ENCODE results near the gene ACOT11.
"Not testable (repeated sequence)": the region's sequence is repeated elsewhere in the genome, so short reads cannot be mapped to it uniquely, and the experiment has no call there.

The ACOT11 gene

GRCh38 chr1:54623216-54624007, 75.4 kb downstream of the ACOT11 start, which contains the start of gene FAM151A:
FAM151A (minus strand) TSS chr1:54623525; CDS start chr1:54623395, 130 bp downstream.
- no peak for DNase-seq

GRCh38 chr1:54624466-54625464, 76.7 kb downstream of the ACOT11 start:
- Histone ChIP-seq H2AFZ (ENCODE audit: low read depth, low read length) (no peak overlapping the region), H4K20me1 (ENCODE audit: insufficient read depth, low read length) (no peaks in the 10 kb centered on the region), H3K9me3 (ENCODE audit: insufficient read depth, low read length, severe bottlenecking) (no peaks in the 10 kb centered on the region), H3K36me3 (ENCODE audit: insufficient read depth, low read length) (no peaks in the 10 kb centered on the region), H3K27ac (ENCODE audit: low read length) (no peak overlapping the region), H3K4me1 (ENCODE audit: insufficient read depth, low read length) (no peaks in the 10 kb centered on the region), H3K79me2 (ENCODE audit: insufficient read depth, low read length) (no peaks in the 10 kb centered on the region), H3K9ac (ENCODE audit: low read depth, low read length) (no peak overlapping the region), H3K27me3 (ENCODE audit: insufficient read depth, low read length, poor library complexity) (no peaks in the 10 kb centered on the region), H3K4me3 (ENCODE audit: low read depth in 1 of 2, low read length in 2 of 2) (no peak overlapping the region), H3K4me2 (ENCODE audit: insufficient read depth, low read length) (no peak overlapping the region)
- TF ChIP-seq CTCF (IDR thresholded peaks at IDR 0.05; ENCODE audit: borderline replicate concordance, extremely low read depth, low read length, poor library complexity, severe bottlenecking) (no peak), EZH2 (IDR thresholded peaks at IDR 0.05; ENCODE audit: borderline replicate concordance, low read depth, low read length, severe bottlenecking) (no peak)
- DNase-seq: no peak
- no peak for ATAC-seq (ENCODE audit: insufficient read depth, low read depth)

More at GRCh38 chr1:54623216-54624007, 75.4 kb downstream of the ACOT11 start, which contains the start of gene FAM151A:
- no peak within 1 kb of the TSS for H3K4me3 ChIP-seq (ENCODE audit: low read depth in 1 of 2, low read length in 2 of 2)
- H3K36me3 ChIP-seq (ENCODE audit: insufficient read depth, low read length): no peaks in the 10 kb centered on the region
- TF ChIP-seq CTCF (IDR thresholded peaks at IDR 0.05; ENCODE audit: borderline replicate concordance, extremely low read depth, low read length, poor library complexity, severe bottlenecking) (no peak), EZH2 (IDR thresholded peaks at IDR 0.05; ENCODE audit: borderline replicate concordance, low read depth, low read length, severe bottlenecking) (no peak)
- no peaks in the 10 kb centered on the region for H3K9me3 ChIP-seq (ENCODE audit: insufficient read depth, low read length, severe bottlenecking)
- no peak for ATAC-seq (ENCODE audit: insufficient read depth, low read depth)
- H3K4me2 ChIP-seq (ENCODE audit: insufficient read depth, low read length): no peak within 1 kb of the TSS
- no peaks in the 10 kb centered on the region for H4K20me1 ChIP-seq (ENCODE audit: insufficient read depth, low read length)
- H3K9ac ChIP-seq (ENCODE audit: low read depth, low read length): no peak within 1 kb of the TSS
- no peak within 1 kb of the TSS for H3K27ac ChIP-seq (ENCODE audit: low read length)
- no peaks in the 10 kb centered on the region for H3K4me1 ChIP-seq (ENCODE audit: insufficient read depth, low read length)
- H2AFZ ChIP-seq (ENCODE audit: low read depth, low read length): no peak within 1 kb of the TSS
- no peaks in the 10 kb centered on the region for H3K79me2 ChIP-seq (ENCODE audit: insufficient read depth, low read length)
- no peaks in the 10 kb centered on the region for H3K27me3 ChIP-seq (ENCODE audit: insufficient read depth, low read length, poor library complexity)

GRCh38 chr1:54627196-54627595, 79.2 kb downstream of the ACOT11 start:
- Histone ChIP-seq H3K9me3 (ENCODE audit: insufficient read depth, low read length, severe bottlenecking) (no peaks in the 10 kb centered on the region), H3K79me2 (ENCODE audit: insufficient read depth, low read length) (no peaks in the 10 kb centered on the region), H4K20me1 (ENCODE audit: insufficient read depth, low read length) (no peaks in the 10 kb centered on the region), H3K9ac (ENCODE audit: low read depth, low read length) (no peak overlapping the region), H3K27ac (ENCODE audit: low read length) (no peak overlapping the region), H3K4me2 (ENCODE audit: insufficient read depth, low read length) (no peak overlapping the region), H2AFZ (ENCODE audit: low read depth, low read length) (no peak overlapping the region), H3K27me3 (ENCODE audit: insufficient read depth, low read length, poor library complexity) (no peaks in the 10 kb centered on the region), H3K4me3 (ENCODE audit: low read depth in 1 of 2, low read length in 2 of 2) (no peak overlapping the region), H3K36me3 (ENCODE audit: insufficient read depth, low read length) (no peaks in the 10 kb centered on the region), H3K4me1 (ENCODE audit: insufficient read depth, low read length) (no peaks in the 10 kb centered on the region)
- ATAC-seq (ENCODE audit: insufficient read depth, low read depth) (no peak), DNase-seq (no peak)
- TF ChIP-seq EZH2 (IDR thresholded peaks at IDR 0.05; ENCODE audit: borderline replicate concordance, low read depth, low read length, severe bottlenecking) (no peak), CTCF (IDR thresholded peaks at IDR 0.05; ENCODE audit: borderline replicate concordance, extremely low read depth, low read length, poor library complexity, severe bottlenecking) (no peak)

GRCh38 chr1:54635804-54636203, 87.8 kb downstream of the ACOT11 start:
- ATAC-seq (ENCODE audit: insufficient read depth, low read depth); DNase-seq: not testable (repeated sequence)

More at GRCh38 chr1:54635804-54636203, 87.8 kb downstream of the ACOT11 start:
- not testable (repeated sequence) for H4K20me1 ChIP-seq (ENCODE audit: insufficient read depth, low read length); H3K9me3 ChIP-seq (ENCODE audit: insufficient read depth, low read length, severe bottlenecking); H3K27ac ChIP-seq (ENCODE audit: low read length); H3K79me2 ChIP-seq (ENCODE audit: insufficient read depth, low read length); H3K4me1 ChIP-seq (ENCODE audit: insufficient read depth, low read length); H3K36me3 ChIP-seq (ENCODE audit: insufficient read depth, low read length); H3K9ac ChIP-seq (ENCODE audit: low read depth, low read length); H3K4me3 ChIP-seq (ENCODE audit: low read depth in 1 of 2, low read length in 2 of 2); H2AFZ ChIP-seq (ENCODE audit: low read depth, low read length); H3K27me3 ChIP-seq (ENCODE audit: insufficient read depth, low read length, poor library complexity); H3K4me2 ChIP-seq (ENCODE audit: insufficient read depth, low read length)
